Measurements from ENCODE around the gene TSBP1. TPM values are rescaled to one million over a fixed set of nuclear protein-coding genes. Genes with fewer than 3 reads are reported as not detected.

Gene TSBP1
- total RNA-seq, 1 donor from 2014 or later = not detected

GRCh38 chr6:32387589-32388340 is 16.1 kb upstream of the TSBP1 start:
- Mint-ChIP-seq H3K4me1 (ENCODE audit: low read depth) (no peaks in the 10 kb centered on the region), H3K36me3 (ENCODE audit: low read depth) (no peaks in the 10 kb centered on the region), H3K27me3 (ENCODE audit: low read depth) (peaks cover 44% of the 10 kb centered on the region), H3K4me3 (ENCODE audit: unreplicated experiment) (no peak overlapping the region), H3K9me3 (ENCODE audit: low read depth) (no peaks in the 10 kb centered on the region), H3K27ac (ENCODE audit: unreplicated experiment) (no peak overlapping the region)
- no peak for DNase-seq (ENCODE audit: low spot score)
- TF ChIP-seq CTCF (IDR thresholded peaks at IDR 0.05) = no peak

- Mint-ChIP-seq H3K4me1 (ENCODE audit: low read depth) (no peaks in the 10 kb centered on the region), H3K9me3 (ENCODE audit: low read depth) (no peaks in the 10 kb centered on the region), H3K27me3 (ENCODE audit: low read depth) (peaks cover 54% of the 10 kb centered on the region), H3K27ac (ENCODE audit: unreplicated experiment) (no peak overlapping the region), H3K4me3 (ENCODE audit: unreplicated experiment) (no peak overlapping the region), H3K36me3 (ENCODE audit: low read depth) (no peaks in the 10 kb centered on the region)
- no peak for TF ChIP-seq CTCF (IDR thresholded peaks at IDR 0.05)
- no peak for DNase-seq (ENCODE audit: low spot score)
These were observed 14.3 kb upstream of the TSBP1 start for GRCh38 chr6:32386040-32386439.

- no peak overlapping the region for H3K27ac Mint-ChIP-seq (ENCODE audit: unreplicated experiment)
- H3K4me1 Mint-ChIP-seq (ENCODE audit: low read depth) = no peaks in the 10 kb centered on the region
- no peaks in the 10 kb centered on the region for H3K9me3 Mint-ChIP-seq (ENCODE audit: low read depth)
- peaks cover 47% of the 10 kb centered on the region for H3K27me3 Mint-ChIP-seq (ENCODE audit: low read depth)
- no peak overlapping the region for H3K4me3 Mint-ChIP-seq (ENCODE audit: unreplicated experiment)
- no peaks in the 10 kb centered on the region for H3K36me3 Mint-ChIP-seq (ENCODE audit: low read depth)
- DNase-seq (ENCODE audit: low spot score) = no peak
- TF ChIP-seq CTCF (IDR thresholded peaks at IDR 0.05) = no peak
These were observed 11.2 kb upstream of the TSBP1 start for GRCh38 chr6:32382757-32383420.

- Mint-ChIP-seq H3K9me3 (ENCODE audit: low read depth) (no peaks in the 10 kb centered on the region), H3K4me1 (ENCODE audit: low read depth) (no peaks in the 10 kb centered on the region), H3K4me3 (ENCODE audit: unreplicated experiment) (no peak overlapping the region), H3K36me3 (ENCODE audit: low read depth) (no peaks in the 10 kb centered on the region), H3K27me3 (ENCODE audit: low read depth) (peaks cover 49% of the 10 kb centered on the region), H3K27ac (ENCODE audit: unreplicated experiment) (no peak overlapping the region)
- no peak for DNase-seq (ENCODE audit: low spot score)
- no peak for TF ChIP-seq CTCF (IDR thresholded peaks at IDR 0.05)
These were observed 7.8 kb upstream of the TSBP1 start for GRCh38 chr6:32379545-32379944.

GRCh38 chr6:32375739-32376529 is 4.2 kb upstream of the TSBP1 start:
- H3K4me1 Mint-ChIP-seq (ENCODE audit: low read depth) = no peaks in the 10 kb centered on the region
- H3K4me3 Mint-ChIP-seq (ENCODE audit: unreplicated experiment) = no peak overlapping the region
- TF ChIP-seq CTCF (IDR thresholded peaks at IDR 0.05) = no peak
- no peak overlapping the region for H3K27ac Mint-ChIP-seq (ENCODE audit: unreplicated experiment)
- H3K9me3 Mint-ChIP-seq (ENCODE audit: low read depth) = no peaks in the 10 kb centered on the region
- no peak for DNase-seq (ENCODE audit: low spot score)
- H3K36me3 Mint-ChIP-seq (ENCODE audit: low read depth) = no peaks in the 10 kb centered on the region
- H3K27me3 Mint-ChIP-seq (ENCODE audit: low read depth) = peaks cover 25% of the 10 kb centered on the region
